HepG2 (cell line): Measurements from ENCODE around the gene LGALS9.

Source experiments
- CBX1 ChIP-seq: IDR thresholded peaks from one replicate; pipeline ENCODE4 v1.6.1; 2016; ENCODE audit warnings: antibody characterized with exemption, low read depth
- NFE2L2 ChIP-seq: fragments of 150-350 bp; IDR thresholded peaks from 2 replicates; pipeline ENCODE4 v1.6.1; 2014; ENCODE audit warnings: low read length
- RNF2 ChIP-seq: fragments of 450-650 bp; conservative IDR thresholded peaks from 2 replicates; pipeline ENCODE4 v1.6.1; 2016; ENCODE audit warnings: low read depth
- TAF1 ChIP-seq: sonication (generic); formaldehyde crosslinking; IDR thresholded peaks from 2 replicates; pipeline ENCODE4 v1.4.0; 2020; ENCODE audit warnings: missing genetic modification reagents
- XRCC5 ChIP-seq: fragments of 200-400 bp; formaldehyde crosslinking; optimal IDR thresholded peaks from 2 replicates; pipeline ENCODE3; 2017; ENCODE audit warnings: mild to moderate bottlenecking, low read length
- ZNF180 ChIP-seq: sonication (generic); formaldehyde crosslinking; IDR thresholded peaks from 2 replicates; pipeline ENCODE4 v1.4.0; 2020; ENCODE audit warnings: low read depth, missing genetic modification reagents, borderline replicate concordance
- TF ChIP-seq, protein P1 (sequence below): sonication (generic); formaldehyde crosslinking; IDR thresholded peaks from 2 replicates; pipeline ENCODE4 v1.5.0; 2020; ENCODE audit warnings: mild to moderate bottlenecking, missing genetic modification reagents, moderate library complexity

DNA sequence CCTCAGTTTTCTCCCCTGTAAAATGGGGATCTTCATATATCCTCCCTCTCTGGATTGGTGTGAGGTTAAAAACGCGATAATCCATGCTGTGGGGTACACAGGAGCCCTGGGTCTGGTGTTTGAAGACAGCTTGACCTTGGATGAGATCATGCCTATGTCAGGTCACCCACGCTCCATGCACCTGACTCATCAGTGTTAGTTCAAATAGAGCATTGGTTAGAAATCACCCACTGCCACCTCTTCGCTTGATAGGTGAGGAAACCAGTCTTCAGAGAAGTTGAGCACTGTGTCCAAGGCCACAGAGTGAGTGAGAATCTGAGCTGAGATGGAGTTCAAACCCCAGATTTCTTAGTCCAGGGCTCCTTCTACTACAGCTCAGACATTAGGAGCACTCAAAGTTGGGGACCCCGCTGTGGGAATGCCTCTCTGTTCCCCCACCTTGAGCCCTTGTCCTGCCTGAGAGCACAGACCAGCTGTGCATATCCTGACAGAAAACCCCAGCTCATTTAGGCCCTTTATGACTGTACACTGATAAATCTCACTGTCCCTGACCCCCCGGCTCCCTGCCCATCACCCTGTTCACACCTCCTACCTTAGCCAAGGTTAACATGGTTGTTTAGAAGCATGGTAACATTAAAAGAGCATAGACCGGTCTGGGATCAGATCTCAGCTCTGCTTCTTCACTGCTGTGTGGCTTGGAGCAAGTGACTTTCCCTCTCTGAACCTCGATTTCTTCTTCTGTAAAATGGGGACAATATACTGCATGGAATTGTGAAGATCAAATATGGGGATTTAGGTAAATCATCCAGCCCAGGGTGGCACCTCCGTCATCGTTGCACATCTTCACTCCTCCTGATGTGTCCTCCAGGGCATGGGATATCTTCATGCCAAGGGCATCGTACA, 22.4 kb upstream of the LGALS9 start:
- no peak for TF ChIP-seq XRCC5
- TF ChIP-seq NFE2L2 = no peak
- no peak for TF ChIP-seq RNF2
- no peak for TF ChIP-seq ZNF180 (CRISPR knock-in tag)
- TF ChIP-seq TAF1 (CRISPR knock-in tag) = no peak
- TF ChIP-seq CBX1 = no peak
- TF ChIP-seq, protein P1, sequence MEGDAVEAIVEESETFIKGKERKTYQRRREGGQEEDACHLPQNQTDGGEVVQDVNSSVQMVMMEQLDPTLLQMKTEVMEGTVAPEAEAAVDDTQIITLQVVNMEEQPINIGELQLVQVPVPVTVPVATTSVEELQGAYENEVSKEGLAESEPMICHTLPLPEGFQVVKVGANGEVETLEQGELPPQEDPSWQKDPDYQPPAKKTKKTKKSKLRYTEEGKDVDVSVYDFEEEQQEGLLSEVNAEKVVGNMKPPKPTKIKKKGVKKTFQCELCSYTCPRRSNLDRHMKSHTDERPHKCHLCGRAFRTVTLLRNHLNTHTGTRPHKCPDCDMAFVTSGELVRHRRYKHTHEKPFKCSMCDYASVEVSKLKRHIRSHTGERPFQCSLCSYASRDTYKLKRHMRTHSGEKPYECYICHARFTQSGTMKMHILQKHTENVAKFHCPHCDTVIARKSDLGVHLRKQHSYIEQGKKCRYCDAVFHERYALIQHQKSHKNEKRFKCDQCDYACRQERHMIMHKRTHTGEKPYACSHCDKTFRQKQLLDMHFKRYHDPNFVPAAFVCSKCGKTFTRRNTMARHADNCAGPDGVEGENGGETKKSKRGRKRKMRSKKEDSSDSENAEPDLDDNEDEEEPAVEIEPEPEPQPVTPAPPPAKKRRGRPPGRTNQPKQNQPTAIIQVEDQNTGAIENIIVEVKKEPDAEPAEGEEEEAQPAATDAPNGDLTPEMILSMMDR (CRISPR knock-in tag) = no peak
